Measurements from ENCODE around the gene IKBIP.
A peak's percentile ranks its signal among the peaks of the same experiment; 100 is the strongest.
"Not testable (repeated sequence)": the region's sequence is repeated elsewhere in the genome, so short reads cannot be mapped to it uniquely, and the experiment has no call there.

IKBIP gene

GRCh38 chr12:98635657-98636323 lies 8.8 kb downstream of the IKBIP start:
- DNase-seq = no peak

GRCh38 chr12:98618952-98619351 lies 25.6 kb downstream of the IKBIP start:
- no peak for DNase-seq

GRCh38 chr12:98612696-98613334 lies 31.8 kb downstream of the IKBIP start:
- DNase-seq = no peak

GRCh38 chr12:98610596-98610995 lies 34.0 kb downstream of the IKBIP start:
- DNase-seq = no peak

GRCh38 chr12:98606359-98606988 lies 38.1 kb downstream of the IKBIP start:
- DNase-seq = no peak

- no peak for DNase-seq
Observed at GRCh38 chr12:98601924-98602323, 42.7 kb downstream of the IKBIP start.

- DNase-seq = not testable (repeated sequence)
Observed at GRCh38 chr12:98597313-98597712, 47.3 kb downstream of the IKBIP start.

- DNase-seq = no peak
Observed at GRCh38 chr12:98595243-98595988, 49.2 kb downstream of the IKBIP start.

GRCh38 chr12:98594050-98594835 lies 50.3 kb downstream of the IKBIP start:
- peak; percentile 57 for DNase-seq

GRCh38 chr12:98593351-98594049 lies 51.1 kb downstream of the IKBIP start, which contains the start of gene SLC25A3:
Gene SLC25A3 (plus strand): TSS chr12:98593686. CDS start chr12:98593979, 293 bp downstream.
- DNase-seq = peak; percentile 98

- no peak for DNase-seq
Observed at GRCh38 chr12:98592825-98593322, 51.7 kb downstream of the IKBIP start.

GRCh38 chr12:98591209-98591608 lies 53.4 kb downstream of the IKBIP start:
- no peak for DNase-seq

GRCh38 chr12:98587084-98587483 lies 57.5 kb downstream of the IKBIP start:
- no peak for DNase-seq

GRCh38 chr12:98582093-98582492 lies 62.5 kb downstream of the IKBIP start:
- no peak for DNase-seq

- DNase-seq = no peak
Observed at GRCh38 chr12:98581101-98581500, 63.5 kb downstream of the IKBIP start.

- no peak for DNase-seq
Observed at GRCh38 chr12:98580695-98581094, 63.9 kb downstream of the IKBIP start.

GRCh38 chr12:98579835-98580234 lies 64.8 kb downstream of the IKBIP start:
- DNase-seq = no peak

- DNase-seq = no peak
Observed at GRCh38 chr12:98579347-98579746, 65.2 kb downstream of the IKBIP start.

- DNase-seq = no peak
Observed at GRCh38 chr12:98578821-98579220, 65.8 kb downstream of the IKBIP start.

GRCh38 chr12:98578392-98578791 lies 66.2 kb downstream of the IKBIP start:
- no peak for DNase-seq

GRCh38 chr12:98576795-98577194 lies 67.8 kb downstream of the IKBIP start:
- not testable (repeated sequence) for DNase-seq

GRCh38 chr12:98575013-98575412 lies 69.6 kb downstream of the IKBIP start:
- DNase-seq = no peak

Data from femur (tissue), 1 donor.